HG03095 (cell line): ENCODE results near the gene GLG1.
"Not testable (repeated sequence)": the region's sequence is repeated elsewhere in the genome, so short reads cannot be mapped to it uniquely, and the experiment has no call there.

Source experiments
- ATAC-seq: cut with Tn5 transposase; IDR thresholded peaks from one replicate; pipeline ENCODE4 v1.9.1; 2021; ENCODE audit warnings: moderate library complexity; ENCODE audit not compliant: unreplicated experiment

Gene GLG1

DNA sequence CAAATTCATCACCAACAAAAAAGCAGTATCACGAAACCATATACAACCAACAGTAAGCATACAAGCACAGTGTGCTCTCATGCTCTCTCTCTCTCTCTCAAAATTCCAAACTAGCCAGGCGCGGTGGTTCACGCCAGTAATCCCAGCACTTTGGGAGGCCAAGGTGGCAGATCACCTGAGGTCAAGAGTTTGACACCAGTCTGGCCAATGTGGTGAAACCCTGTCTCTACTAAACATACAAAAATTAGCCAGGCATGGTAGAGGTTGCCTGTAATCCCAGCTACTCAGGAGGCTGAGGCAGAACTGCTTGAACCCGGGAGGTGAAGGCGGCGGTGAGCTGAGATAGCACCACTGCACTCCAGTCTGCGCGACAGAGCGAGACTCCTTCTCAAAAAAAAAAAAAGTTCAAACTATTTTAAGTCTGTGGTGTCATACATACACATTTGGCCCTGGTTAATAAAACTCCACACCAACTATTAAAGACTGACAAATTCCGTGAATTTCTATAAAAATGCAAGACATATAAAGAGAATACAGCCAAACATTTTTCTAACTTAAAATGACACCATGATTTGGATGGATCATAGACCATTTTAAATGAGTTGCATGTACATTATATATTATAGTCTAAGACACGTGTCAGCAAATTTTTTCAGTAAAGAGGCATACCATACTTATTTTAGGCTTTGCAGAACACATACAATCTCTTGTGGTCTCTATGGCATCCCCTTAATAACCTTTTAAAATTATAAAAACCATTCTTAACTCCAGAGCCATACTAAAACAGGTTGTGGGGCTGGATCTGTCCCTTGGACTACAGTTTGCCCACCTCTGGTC is 30.9 kb downstream of the GLG1 start:
- no peak for ATAC-seq

DNA sequence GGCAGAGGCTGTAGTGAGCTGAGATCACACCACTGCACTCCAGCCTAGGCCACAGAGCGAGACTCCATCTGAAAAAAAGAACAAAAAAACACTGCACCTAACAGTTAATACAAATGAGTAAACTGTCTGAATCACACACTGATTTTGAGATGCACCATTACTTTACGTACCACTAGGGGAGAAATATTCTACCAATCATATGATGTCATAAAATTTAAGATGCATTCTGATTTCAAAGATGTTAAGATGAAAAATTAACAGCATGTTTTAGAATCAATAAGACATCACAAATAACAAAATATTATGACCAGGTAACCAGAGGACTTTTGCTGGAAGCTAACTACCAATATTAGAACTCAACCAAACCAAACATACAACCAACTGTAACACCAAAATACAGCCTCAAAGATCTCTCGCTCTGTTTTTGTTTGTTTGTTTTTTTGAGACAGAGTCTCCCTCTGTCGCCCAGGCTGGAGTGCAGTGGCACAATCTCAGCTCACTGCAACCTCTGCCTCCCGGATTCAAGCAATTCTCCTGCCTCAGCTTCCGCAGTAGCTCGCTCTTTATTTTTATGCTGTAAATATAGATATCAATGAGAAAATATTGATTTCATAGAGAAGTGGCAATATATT is 31.6 kb downstream of the GLG1 start:
- no peak for ATAC-seq

DNA sequence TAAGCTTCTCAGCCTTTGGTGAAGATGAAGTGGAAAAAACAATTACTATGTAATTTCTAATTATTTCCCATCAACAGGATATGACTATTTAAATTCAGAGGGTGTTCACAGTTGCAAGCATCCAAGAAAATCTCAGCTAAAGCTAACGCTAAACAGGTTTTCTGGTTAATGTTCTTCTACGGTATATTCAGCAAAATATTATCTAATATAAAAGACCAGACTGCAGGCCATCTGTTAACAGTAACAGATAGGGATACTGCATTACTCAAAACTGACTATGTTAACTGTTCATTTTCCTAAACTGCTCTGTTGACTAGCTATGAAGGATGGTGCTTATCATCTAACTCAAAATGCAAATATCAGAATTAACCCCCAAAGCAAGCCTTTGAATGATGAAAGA is 32.8 kb downstream of the GLG1 start:
- no peak for ATAC-seq

DNA sequence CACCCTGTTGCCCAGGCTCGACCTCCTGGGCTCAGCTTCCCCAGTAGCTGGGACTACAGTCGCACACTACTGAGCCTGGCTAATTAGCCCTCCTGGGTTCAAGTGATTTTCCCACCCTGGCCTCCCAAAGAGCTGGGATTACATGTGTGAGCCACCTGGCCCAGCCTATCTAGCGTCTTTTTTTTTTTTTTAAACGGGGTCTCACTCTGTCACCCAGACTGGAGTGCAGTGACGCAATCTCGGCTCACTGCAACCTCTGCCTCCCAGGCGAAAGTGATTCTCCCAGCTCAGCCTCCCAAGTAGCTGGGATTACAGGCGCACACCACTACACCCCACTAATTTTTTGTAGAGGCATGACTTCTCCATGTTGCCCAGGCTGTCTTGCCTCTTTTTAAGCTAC is 33.3 kb downstream of the GLG1 start:
- no peak for ATAC-seq

DNA sequence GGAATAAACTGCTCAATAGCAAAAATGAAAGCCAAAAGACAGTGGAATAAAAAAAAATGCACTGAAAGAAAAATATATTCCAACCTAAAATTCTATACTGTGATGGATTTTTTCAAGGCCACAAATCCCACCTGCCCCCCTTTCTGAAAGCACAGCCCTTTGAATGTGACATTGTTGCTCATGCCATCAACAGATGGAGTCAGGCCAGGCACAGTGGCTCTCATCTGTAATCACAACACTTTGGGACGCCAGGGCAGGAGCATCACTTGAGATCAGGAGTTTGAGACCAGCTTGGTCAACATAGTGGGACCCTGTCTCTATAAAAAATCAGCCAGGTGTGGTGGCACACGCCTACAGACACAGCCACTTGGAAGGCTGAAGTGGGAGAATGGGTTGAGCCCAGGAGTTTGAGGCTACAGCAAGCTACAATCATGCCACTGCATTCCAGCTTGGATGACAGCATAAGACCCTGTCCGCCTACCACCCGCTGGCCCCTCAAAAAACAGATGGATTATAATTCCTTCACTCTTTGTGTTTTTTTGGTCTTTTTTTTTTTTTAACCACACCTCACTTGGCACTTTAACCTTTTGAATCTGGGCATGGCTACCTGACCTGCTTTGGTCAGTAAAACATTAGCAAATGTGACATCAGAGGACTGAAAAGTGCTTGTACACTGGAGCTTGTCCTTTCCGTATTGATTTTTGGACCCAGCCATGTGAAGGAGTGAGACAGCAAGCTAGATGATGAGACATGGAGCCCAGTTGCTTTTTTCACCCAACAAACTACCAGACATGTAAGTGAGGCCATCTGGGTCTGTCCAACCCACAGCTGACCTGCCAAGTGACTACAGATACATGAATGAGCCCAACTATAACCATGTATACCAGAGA is 36.3 kb downstream of the GLG1 start:
- ATAC-seq = no peak

DNA sequence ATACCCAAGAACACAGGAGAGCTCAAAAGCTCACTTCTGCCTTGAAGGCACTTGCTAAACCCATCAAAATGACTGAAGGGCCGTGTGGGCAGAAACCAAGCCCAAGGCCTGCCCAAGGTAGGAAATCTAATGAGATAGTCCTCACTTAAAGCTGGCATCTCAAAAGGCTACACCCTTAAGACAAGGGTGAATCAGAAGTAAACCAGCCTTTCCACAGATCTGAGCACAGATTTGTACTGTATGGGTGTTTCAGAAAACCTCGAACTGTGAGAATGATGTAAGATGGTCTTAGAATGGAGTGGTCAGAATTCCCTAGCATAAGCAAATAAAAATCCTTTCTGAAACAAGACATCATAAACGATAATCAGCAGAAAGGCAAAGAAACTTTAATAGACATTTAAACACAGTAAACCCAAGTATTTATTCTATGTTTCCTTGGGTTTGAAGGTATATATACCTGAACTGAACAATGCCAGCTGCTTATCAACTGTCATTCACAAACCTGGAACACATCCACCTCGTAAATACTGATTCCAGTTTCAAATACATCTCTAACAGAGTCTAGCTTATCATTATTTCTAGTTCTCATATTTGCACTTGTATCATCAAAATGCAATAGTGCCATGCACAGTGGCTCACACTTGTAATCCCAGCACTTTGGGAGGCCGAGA is 37.8 kb downstream of the GLG1 start:
- no peak for ATAC-seq

DNA sequence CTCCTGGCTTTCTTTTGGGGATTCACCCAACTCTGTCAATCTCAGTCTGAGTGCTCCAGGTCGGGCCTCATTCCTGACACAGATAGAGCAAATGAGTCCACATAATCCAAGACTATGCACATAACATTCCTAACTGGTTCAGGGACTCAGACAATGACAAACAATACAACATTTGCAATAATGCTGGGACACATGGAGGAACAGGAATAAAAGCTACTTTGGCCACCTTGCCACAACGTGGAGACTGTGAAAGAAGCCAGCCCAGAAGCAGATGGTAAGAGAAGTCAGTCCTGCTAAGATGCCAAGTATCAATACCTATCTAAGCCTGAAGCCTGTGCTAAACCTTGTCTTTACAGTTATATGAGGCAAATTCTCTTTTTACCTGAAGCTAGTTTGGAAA is 39.0 kb downstream of the GLG1 start:
- ATAC-seq = no peak

DNA sequence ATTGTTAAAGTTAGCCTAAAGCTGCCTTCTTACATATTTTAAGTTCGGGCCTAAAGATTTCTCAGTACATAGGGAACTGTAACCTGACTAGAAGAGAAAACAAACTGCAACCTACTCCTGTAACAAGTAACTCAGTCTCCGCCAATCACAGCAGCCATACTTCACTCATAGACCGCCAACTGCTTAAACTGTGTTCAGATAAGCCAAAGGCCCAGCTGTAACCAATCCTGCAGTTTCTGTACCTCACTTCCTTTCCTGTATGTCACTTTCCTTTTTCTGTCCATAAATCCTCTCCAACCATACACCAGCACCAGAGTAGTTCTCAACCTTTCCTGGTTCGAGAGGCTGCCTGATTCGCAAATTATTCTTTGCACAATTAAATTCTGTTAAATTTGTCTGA is 41.5 kb downstream of the GLG1 start:
- ATAC-seq = no peak

DNA sequence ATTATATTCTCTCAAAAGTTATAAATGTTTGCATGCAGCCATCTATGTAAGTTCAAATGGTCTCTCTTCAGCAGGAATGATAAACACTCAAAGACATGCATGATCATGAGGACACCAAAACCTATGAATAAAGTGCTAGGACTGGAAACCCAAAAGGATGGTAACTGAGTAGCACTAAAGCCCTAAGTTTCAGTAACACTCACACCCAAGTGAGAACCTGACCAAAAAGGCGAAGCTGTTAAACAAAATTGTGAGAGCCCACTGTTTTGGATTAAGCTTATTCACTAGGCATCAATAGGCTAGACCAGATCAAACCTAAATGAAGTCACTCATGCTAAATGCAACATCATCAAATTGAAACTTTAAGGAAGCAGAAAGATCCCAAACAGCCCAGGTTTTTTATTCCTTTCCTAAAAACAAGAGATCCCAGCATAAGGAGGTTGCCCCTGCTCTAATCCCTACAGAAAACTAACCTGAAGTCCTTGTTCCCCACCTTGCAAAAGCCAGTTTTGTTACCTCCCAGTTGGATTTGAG is 42.4 kb downstream of the GLG1 start:
- ATAC-seq = no peak

DNA sequence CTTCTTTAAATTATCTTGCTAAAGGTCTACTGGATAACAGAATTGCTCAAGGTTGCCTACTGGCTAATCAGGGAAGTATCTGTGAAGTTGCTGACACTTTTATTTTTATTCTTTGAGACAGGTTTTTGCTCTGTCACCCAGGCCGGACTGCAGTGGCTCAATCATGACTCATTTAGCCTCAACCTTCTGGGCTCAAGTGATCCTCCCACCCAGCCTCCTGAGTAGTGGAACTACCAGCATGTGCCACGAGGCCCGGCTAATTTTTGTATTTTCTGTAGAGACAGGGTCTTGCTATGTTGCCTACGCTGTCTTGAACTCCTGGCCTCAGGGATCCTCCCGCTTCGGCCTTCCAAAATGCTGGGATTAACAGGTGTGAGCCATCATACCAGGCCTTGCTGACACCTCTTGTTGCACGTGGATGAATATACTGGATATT is 43.1 kb downstream of the GLG1 start:
- no peak for ATAC-seq

DNA sequence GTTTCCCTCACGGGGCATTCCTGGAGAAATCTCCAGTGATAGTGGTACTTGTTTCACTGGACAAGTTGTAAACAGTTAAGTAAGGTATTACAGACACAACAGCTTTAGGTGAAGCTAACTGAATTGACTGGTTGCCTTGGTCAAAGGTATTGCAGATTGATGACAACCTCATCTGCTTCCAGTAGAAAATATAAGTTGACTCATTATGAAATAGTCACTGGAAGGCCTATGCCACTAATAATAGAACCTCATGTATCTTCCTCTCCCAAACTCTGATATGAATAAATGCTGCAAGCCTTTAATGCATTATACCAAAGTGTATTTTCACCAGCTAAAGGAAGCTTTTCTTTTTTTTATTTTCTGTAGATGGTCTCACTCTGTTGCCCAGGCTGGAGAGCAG is 44.8 kb downstream of the GLG1 start:
- no peak for ATAC-seq

DNA sequence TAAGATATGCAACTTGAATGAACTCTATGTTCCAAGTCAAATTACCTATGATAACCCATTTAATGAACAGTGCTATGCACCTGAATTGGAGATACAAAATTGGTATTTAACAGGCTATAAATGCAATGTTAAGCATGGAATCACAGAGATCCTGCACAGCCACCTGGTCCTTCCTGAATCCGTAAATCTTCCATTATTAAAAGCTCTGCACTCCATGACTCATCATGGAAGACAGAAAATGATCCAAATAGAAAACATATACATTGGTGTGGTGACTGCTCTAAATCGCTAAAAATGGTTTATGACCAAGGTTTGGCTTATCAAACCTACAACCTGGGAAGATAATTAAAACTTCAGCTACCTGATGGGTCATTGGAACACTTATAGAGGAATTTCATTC is 45.3 kb downstream of the GLG1 start:
- no peak for ATAC-seq

DNA sequence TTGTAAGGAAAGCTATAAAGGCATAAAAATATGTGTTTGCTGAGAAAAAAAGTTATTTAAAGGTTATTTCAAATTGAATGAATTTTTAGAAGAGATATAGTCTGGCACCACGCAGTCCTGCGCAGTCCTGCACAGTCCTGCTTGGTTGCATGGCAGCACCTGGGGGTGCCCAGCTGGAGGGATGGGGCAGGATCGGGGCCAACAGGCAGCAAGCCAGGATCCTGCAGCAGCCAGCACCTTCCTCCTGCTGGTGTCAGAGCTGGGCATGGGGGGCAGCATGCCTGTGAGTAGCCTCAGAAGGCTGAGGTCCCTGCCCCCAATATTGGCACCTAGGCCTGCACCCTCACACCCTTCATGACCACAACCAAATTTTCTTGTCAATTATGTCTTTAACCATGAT is 46.0 kb downstream of the GLG1 start:
- ATAC-seq = no peak

DNA sequence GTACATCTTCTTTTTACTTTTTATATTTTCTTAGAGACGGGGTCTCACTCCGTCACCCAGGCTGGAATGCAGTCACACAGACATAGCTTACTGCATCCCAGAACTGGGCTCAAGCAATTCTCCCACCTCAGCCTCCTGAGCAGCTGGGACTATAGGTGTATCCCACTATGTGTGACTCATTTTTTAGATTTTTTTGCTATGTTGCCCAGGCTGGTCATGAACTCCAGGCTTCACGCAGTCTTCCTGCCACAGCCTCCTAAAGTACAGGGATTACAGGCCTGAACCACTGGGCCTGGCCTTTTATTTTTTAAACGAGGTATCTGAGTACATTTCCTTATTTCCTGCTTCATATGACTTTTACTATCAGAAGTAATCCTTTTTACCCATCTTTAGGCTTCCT is 48.0 kb downstream of the GLG1 start:
- no peak for ATAC-seq

DNA sequence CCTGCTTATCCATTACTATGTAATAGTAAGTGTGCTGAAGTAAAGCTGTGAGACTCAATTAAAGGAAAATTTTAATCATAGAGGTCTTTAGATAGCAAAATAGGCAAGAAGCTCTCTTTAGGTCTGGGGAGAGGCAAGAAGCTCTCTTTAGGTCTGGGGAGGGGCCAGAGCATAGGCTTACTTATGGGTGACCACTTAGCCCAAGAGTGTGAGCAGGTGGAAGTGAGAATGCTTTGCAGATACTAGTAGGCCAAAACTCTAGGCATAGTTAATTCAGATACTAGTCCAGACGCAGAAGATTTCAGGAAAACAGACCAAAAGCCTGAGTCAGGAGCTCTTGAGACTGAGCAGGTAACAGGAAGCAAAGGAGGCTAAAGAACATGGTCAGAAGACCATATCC is 49.6 kb downstream of the GLG1 start:
- ATAC-seq = no peak

DNA sequence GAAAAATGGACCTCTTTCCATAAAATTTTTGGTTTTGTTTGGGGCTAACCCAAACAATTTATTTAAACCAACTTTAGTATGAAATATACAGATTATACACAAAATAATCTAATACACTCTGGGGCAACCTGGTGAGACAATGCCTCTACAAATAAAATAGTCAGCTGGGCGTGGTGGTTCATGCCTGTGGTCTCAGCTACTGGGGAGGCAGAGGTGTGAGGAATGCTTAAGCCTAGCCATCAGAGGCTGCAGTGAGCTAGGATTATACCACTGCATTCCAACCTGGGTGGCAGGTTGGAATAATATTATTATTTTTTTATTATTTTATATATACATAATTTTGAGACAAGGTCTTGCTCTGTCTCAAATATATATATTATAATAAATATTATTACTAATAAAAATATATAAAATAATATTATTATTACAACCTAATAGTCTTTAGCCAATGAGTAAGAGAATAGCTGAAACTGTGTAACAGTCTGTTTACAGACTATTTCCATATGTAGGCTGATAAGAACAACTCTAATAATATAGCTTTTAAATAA is 50.5 kb downstream of the GLG1 start:
- no peak for ATAC-seq

DNA sequence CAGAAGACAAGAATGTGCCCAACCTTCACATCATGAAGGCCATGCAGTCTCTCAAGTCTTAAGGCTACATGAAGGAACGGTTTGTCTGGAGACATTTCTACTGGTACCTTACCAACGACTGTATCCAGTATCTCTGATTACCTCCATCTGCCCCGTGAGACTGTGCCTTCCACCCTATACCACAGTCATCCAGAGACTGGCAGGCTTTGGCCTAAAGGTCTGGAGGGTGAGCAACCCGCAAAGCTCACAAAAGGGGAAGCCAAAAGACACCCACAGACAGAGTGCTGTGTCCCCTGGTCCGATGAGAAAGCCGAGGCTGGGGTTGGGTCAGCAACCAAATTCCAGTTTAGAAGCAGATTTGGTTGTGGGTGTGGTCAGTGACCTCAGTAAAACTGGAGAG is 54.6 kb downstream of the GLG1 start:
- not testable (repeated sequence) for ATAC-seq

DNA sequence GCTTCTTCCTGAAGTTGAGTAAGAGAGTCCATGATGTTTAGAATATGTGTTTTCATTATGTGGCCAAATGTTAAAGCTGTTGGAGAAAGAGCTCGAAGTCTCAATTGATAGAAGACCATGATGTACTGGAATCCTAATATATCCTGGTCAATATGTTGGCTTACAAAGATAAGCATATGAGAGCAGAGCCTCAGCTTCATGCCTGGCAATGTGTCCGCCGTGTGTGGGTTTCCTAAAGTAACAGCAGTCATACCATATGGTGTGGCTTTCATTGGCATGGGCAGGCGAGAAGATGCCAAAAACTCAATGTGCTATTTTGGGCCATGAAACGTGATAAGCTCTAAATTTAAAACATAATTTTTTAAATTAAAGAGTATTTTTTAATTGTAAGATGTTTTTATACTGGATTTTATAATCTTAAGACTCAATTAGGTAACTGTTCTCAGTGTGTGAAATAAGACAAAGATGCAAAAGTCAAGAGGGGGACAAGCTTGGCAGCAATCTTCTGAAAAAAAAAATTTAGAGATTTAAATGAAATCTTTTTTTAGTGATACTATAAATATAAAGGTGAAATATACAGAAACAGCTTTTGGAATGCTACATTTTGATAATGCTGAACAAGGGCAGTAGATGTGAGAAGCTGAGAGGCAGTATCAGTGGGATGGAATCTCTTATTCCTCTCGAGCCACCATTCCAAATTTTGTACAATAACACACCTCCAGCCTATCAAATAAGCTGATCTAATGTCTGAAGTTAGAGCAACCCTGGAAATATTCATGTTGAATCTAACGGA is 56.5 kb downstream of the GLG1 start:
- not testable (repeated sequence) for ATAC-seq

DNA sequence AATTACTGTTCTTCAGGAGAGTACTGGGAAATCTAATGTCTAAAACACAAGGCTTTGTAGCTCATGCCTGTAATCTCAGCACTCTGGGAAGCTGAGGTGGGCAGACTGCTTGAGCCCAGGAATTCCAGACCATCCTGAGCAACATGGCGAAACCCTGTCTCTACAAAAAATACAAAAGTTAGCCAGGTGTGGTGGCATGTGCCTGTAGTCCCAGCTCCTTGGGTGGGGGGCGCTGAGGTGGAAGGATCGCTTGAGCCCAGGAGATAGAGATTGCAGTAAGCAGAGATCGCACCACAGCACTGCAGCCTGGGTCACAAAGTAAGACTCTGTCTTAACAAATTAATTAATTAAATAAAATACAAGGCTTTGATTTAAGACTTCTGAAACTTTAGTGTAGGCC is 60.8 kb downstream of the GLG1 start:
- not testable (repeated sequence) for ATAC-seq
